HCT116 (cell line): Measurements from ENCODE around the gene CRHR1. TPM values are rescaled to one million over a fixed set of nuclear protein-coding genes. Genes with fewer than 3 reads are reported as not detected.

Experiments
- ATAC-seq: fragments of 200-7000 bp; cut with Tn5 transposase; 2 replicates; pipeline ENCODE4 v1.9.1; 2020; ENCODE audit warnings: mild to moderate bottlenecking, moderate library complexity
- BruUV-seq: library from RNA; stranded (reverse); fragments of 400-500 nt; replicated peaks from 2 replicates; lab custom pipeline; 2021; lab: Mats Ljungman, UMichigan
- CTCF ChIA-PET: fragments of 300-600 bp; sonication (Branson Sonifier 250); formaldehyde crosslinking; loops from one replicate; lab custom pipeline; 2021; ENCODE audit warnings: antibody characterized with exemption; lab: Charles Lee
- POLR2A ChIA-PET: fragments of 300-600, 350-600 bp; sonication (Branson Sonifier 250); formaldehyde crosslinking; loops from one replicate; lab custom pipeline; 2021; ENCODE audit warnings: antibody characterized with exemption; lab: Charles Lee
- RAD21 ChIA-PET, 2 experiments: fragments of 300-600 bp; sonication (Branson Sonifier 250); formaldehyde crosslinking; loops; one replicate each; lab custom pipeline; 2023; ENCODE audit warnings: low total read pairs in 2 of 2; ENCODE audit not compliant: uncharacterized antibody in 2 of 2, unreplicated experiment in 2 of 2, low non-redundant PET in 1 of 2; lab: Charles Lee
- DNase-seq: peaks from one replicate; pipeline ENCODE4 v3.0.0-alpha.2; 2010; ENCODE audit warnings: low read depth, low spot score
- H2AFZ ChIP-seq: fragments of 200-600 bp; shearing (Covaris generic), sonication (generic); 2 replicates; pipeline ENCODE4 v1.6.1; 2017; ENCODE audit warnings: low read depth, mixed run types, mixed read lengths, antibody characterized with exemption, low read length; ENCODE audit not compliant: poor library complexity, severe bottlenecking
- H3K27ac ChIP-seq: 2 replicates; pipeline ENCODE4 v1.5.1; 2012; ENCODE audit warnings: low read depth, low read length
- H3K27me3 ChIP-seq: fragments of 200-600 bp; sonication (generic); 2 replicates; pipeline ENCODE4 v1.6.1; 2016; ENCODE audit warnings: mixed run types, low read length, mixed read lengths; ENCODE audit not compliant: insufficient read depth
- H3K36me3 ChIP-seq, 2 experiments: fragments of 200-500 bp in 1 of 2; fragments of 200-600 bp in 1 of 2; sonication (Bioruptor generic) in 1 of 2; sonication (generic) in 1 of 2; 2 replicates each; pipeline versions ENCODE4 v1.5.1 to v1.6.1; 2014 to 2016; ENCODE audit warnings: low read length in 2 of 2, inconsistent platforms in 1 of 2, mixed read lengths in 1 of 2, mixed run types in 1 of 2; ENCODE audit not compliant: insufficient read depth in 2 of 2, control insufficient read depth in 1 of 2
- H3K4me1 ChIP-seq, 2 experiments: fragments of 200-600 bp in 1 of 2; sonication (generic) in 1 of 2; 2 replicates each; pipeline versions ENCODE4 v1.5.1 to v1.6.1; 2012 to 2017; ENCODE audit warnings: low read length in 2 of 2, inconsistent platforms in 1 of 2, mild to moderate bottlenecking in 1 of 2, mixed read lengths in 1 of 2, mixed run types in 1 of 2, moderate library complexity in 1 of 2; ENCODE audit not compliant: insufficient read depth in 2 of 2, control insufficient read depth in 1 of 2
- H3K4me2 ChIP-seq: fragments of 200-600 bp; sonication (generic); 2 replicates; pipeline ENCODE4 v1.6.1; 2017; ENCODE audit warnings: mixed run types, low read length, mixed read lengths
- H3K4me3 ChIP-seq, 2 experiments: fragments of 200-600 bp in 1 of 2; sonication (generic) in 1 of 2; replicated peaks in 1 of 2; 2 replicates each; pipeline ENCODE4 v1.5.1; 2011 to 2016; ENCODE audit warnings: low read length in 2 of 2, control low read depth in 1 of 2, low read depth in 1 of 2, mild to moderate bottlenecking in 1 of 2, mixed read lengths in 1 of 2, mixed run types in 1 of 2
- H3K79me2 ChIP-seq: fragments of 200-600 bp; sonication (generic); 2 replicates; pipeline ENCODE4 v1.6.1; 2017; ENCODE audit warnings: mild to moderate bottlenecking, mixed run types, low read length, moderate library complexity, mixed read lengths; ENCODE audit not compliant: insufficient read depth
- H3K9ac ChIP-seq: fragments of 200-600 bp; sonication (generic); 2 replicates; pipeline ENCODE4 v1.6.1; 2016; ENCODE audit warnings: low read length, mixed read lengths
- H3K9me2 ChIP-seq: fragments of 200-600 bp; sonication (generic), shearing (Covaris generic); 2 replicates; pipeline ENCODE4 v1.6.1; 2017; ENCODE audit warnings: mixed run types, mild to moderate bottlenecking, moderate library complexity; ENCODE audit not compliant: insufficient read depth
- H3K9me3 ChIP-seq, 2 experiments: fragments of 200-500 bp in 1 of 2; fragments of 200-600 bp in 1 of 2; sonication (Bioruptor generic) in 1 of 2; sonication (generic) in 1 of 2; 2 replicates each; pipeline ENCODE4 v1.6.1; 2014 to 2017; ENCODE audit warnings: low read length in 2 of 2, mixed read lengths in 2 of 2, inconsistent platforms in 1 of 2, low read depth in 1 of 2, mild to moderate bottlenecking in 1 of 2, mixed run types in 1 of 2, moderate library complexity in 1 of 2; ENCODE audit not compliant: control insufficient read depth in 1 of 2, insufficient read depth in 1 of 2
- H4K20me1 ChIP-seq: fragments of 200-600 bp; sonication (generic), shearing (Covaris generic); 2 replicates; pipeline ENCODE4 v1.6.1; 2017; ENCODE audit warnings: mixed run types, mild to moderate bottlenecking, moderate library complexity; ENCODE audit not compliant: insufficient read depth
- CBX3 ChIP-seq: IDR thresholded peaks from 2 replicates; pipeline ENCODE4 v1.6.1; 2012; ENCODE audit warnings: low read depth
- POLR2AphosphoS5 ChIP-seq: IDR thresholded peaks from 2 replicates; pipeline ENCODE4 v1.6.1; 2011; ENCODE audit warnings: mild to moderate bottlenecking, low read depth, low read length, moderate library complexity
- ZNF274 ChIP-seq: fragments of 200-500 bp; sonication (Bioruptor generic); IDR thresholded peaks from 2 replicates; pipeline ENCODE4 v1.6.1; 2014; ENCODE audit warnings: mild to moderate bottlenecking, low read depth, low read length, inconsistent platforms
- intact Hi-C: fragments of 100-400 bp; cut with micrococcal nuclease; formaldehyde crosslinking; loops from 2 replicates; pipeline ENCODE4 v1.10.0; 2022
- total RNA-seq: library from RNA; stranded (reverse); gene quantifications from one replicate; pipeline ENCODE4 v1.2.1, GENCODE V29; 2021; ENCODE audit not compliant: unreplicated experiment
- TF ChIP-seq, protein P1 (sequence below), 3 experiments: fragments of 200-600 bp in 1 of 3; sonication (generic) in 1 of 3; IDR thresholded peaks in 2 of 3; conservative IDR thresholded peaks in 1 of 3; 2 replicates each; pipeline ENCODE4 v1.5.1; 2012 to 2017; ENCODE audit warnings: low read depth in 2 of 3, low read length in 2 of 3, antibody characterized with exemption in 1 of 3, borderline replicate concordance in 1 of 3, control low read depth in 1 of 3, mild to moderate bottlenecking in 1 of 3, mixed read lengths in 1 of 3, mixed run types in 1 of 3, moderate library complexity in 1 of 3; ENCODE audit not compliant: insufficient read depth in 1 of 3

Gene CRHR1
- total RNA-seq, 1 experiment from 2014 or later, result 0.12 TPM

DNA sequence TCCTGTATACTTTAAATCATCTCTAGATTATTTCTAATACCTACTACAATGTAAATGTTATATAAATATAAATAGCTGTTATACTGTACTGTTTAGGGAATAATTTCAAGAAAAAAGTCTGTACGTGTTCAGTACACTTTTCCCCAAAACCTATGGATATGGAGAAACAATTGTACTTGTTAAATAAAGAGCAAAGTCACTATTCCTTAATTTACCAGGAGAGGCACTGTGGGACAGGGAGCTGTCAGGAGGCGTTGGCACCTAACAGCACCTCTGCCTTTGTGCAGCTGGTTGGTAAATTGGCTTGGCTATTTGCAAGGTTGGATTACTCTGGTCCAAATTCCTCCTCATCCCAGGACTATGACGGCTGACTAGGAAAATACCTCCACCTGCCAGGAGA is 28.0 kb downstream of the CRHR1 start:
- CTCF ChIA-PET, result interaction anchor here (0.7 to 1.0 kb wide), 3 partner anchors 17 to 172 kb away, joined by 3 to 4 read pairs (median 3); no protein-coding TSS in a partner anchor
- ATAC-seq, result peak; percentile 65

DNA sequence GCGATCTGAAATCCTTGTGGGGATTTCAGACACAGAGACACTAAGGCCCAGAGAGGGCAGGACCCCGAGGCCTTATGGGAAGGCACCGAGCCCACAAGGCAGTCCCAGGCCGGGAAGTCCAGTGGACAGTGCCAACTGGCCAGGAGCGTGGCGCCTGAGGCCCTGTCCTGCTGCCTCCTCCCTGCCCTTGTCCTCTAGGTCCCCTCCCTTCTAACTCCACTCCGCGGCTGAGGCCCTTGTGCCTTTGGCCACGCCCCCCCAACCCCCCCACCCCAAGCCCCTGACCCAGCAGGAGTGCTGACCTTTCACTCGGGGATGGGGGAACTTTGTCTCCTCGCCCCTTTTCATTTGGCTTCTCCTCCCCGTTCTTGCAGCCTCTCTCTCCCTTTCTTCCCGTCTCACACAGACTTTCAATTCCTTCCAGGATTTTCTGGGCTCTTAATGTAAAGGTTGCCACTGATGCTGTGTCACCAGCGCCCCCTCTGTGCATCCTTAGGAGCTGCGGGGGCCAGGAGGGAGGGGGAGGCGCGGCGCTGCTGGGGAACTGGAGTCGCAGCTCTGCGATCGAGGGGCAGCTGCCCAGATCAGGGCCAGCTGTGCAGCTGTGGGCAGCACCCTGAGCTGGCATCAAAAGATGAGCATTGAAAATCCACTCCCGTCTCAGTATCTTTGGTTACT is 29.1 kb downstream of the CRHR1 start:
- no peak overlapping the region for H3K4me3 ChIP-seq
- H3K9ac ChIP-seq, result no peak overlapping the region
- BruUV-seq, result no TSS peak
- no peaks in the 10 kb centered on the region for H4K20me1 ChIP-seq
- peaks cover 0 to 7% of the 10 kb centered on the region in 2 experiments; a peak in 1 of 4 replicates for H3K9me3 ChIP-seq
- intact Hi-C loops, result no loop called here
- no peak overlapping the region for H3K4me2 ChIP-seq
- no peaks in the 10 kb centered on the region for H3K36me3 ChIP-seq
- H3K4me1 ChIP-seq, result no peaks in the 10 kb centered on the region
- no peaks in the 10 kb centered on the region for H3K27me3 ChIP-seq
- H3K9me2 ChIP-seq, result no peaks in the 10 kb centered on the region
- no peak for ATAC-seq
- ChIA-PET POLR2A (interaction anchor here (0.6 kb wide), 1 partner anchor 1077 kb away, joined by 3 read pairs; no protein-coding TSS in a partner anchor), CTCF (interaction anchor here (0.8 to 1.0 kb wide), 2 partner anchors 168 to 173 kb away, joined by 3 to 4 read pairs; no protein-coding TSS in a partner anchor), RAD21 (no interaction called here)
- H2AFZ ChIP-seq, result no peak overlapping the region
- H3K27ac ChIP-seq, result no peak overlapping the region
- no peaks in the 10 kb centered on the region for H3K79me2 ChIP-seq
- TF ChIP-seq, protein P1, sequence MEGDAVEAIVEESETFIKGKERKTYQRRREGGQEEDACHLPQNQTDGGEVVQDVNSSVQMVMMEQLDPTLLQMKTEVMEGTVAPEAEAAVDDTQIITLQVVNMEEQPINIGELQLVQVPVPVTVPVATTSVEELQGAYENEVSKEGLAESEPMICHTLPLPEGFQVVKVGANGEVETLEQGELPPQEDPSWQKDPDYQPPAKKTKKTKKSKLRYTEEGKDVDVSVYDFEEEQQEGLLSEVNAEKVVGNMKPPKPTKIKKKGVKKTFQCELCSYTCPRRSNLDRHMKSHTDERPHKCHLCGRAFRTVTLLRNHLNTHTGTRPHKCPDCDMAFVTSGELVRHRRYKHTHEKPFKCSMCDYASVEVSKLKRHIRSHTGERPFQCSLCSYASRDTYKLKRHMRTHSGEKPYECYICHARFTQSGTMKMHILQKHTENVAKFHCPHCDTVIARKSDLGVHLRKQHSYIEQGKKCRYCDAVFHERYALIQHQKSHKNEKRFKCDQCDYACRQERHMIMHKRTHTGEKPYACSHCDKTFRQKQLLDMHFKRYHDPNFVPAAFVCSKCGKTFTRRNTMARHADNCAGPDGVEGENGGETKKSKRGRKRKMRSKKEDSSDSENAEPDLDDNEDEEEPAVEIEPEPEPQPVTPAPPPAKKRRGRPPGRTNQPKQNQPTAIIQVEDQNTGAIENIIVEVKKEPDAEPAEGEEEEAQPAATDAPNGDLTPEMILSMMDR (IDR thresholded peaks at IDR 0.05 in 2 of 3, conservative IDR thresholded peaks at IDR 0.05 in 1 of 3; ENCODE audit: borderline replicate concordance in 1 of 3, insufficient read depth in 1 of 3, low read depth in 2 of 3, low read length in 2 of 3), result peak in 2 of 3 experiments; percentile 41 to 49; a peak in 5 of 6 replicates
- TF ChIP-seq POLR2AphosphoS5, result no peak
- TF ChIP-seq ZNF274, result no peak
- no peak for DNase-seq

More for the DNA sequence above, 28.0 kb downstream of the CRHR1 start:
- ChIA-PET POLR2A (no interaction called here), RAD21 (no interaction called here)
- peak; percentile 37 for DNase-seq
- H3K36me3 ChIP-seq, result no peaks in the 10 kb centered on the region
- no peak overlapping the region for H3K4me2 ChIP-seq
- intact Hi-C loops, result no loop called here
- H3K79me2 ChIP-seq, result no peaks in the 10 kb centered on the region
- TF ChIP-seq CBX3, result no peak; the same call in 1 of the 2 replicates
- TF ChIP-seq, protein P1 (IDR thresholded peaks at IDR 0.05 in 2 of 3, conservative IDR thresholded peaks at IDR 0.05 in 1 of 3; ENCODE audit: borderline replicate concordance in 1 of 3, insufficient read depth in 1 of 3, low read depth in 2 of 3, low read length in 2 of 3), result peak; percentile 28 to 51 (median 40); a peak in 4 of 6 replicates
- TF ChIP-seq, all 23 proteins: peak for 1
- Histone ChIP-seq H4K20me1 (no peaks in the 10 kb centered on the region), H3K4me1 (no peaks in the 10 kb centered on the region), H3K9me3 (peaks cover 0 to 7% of the 10 kb centered on the region in 2 experiments; a peak in 1 of 4 replicates), H3K27me3 (no peaks in the 10 kb centered on the region), H3K9me2 (no peaks in the 10 kb centered on the region), H3K9ac (no peak overlapping the region), H3K4me3 (no peak overlapping the region), H3K27ac (no peak overlapping the region), H2AFZ (no peak overlapping the region)
- no TSS peak for BruUV-seq
